Stimulated activated CD4-positive, alpha-beta T cell treated with anti-CD3 and anti-CD28 coated beads, Interleukin-12 subunit alpha, Interleukin-12 subunit beta, amount 100 ng/mL, for 48 hours (primary cell): ENCODE measurements around the gene TCTN2.

ENCODE experiments used
- DNase-seq, 3 donors: peaks; one replicate each; pipeline ENCODE4 v3.0.0-alpha.2; 2020; ENCODE audit warnings: low read depth in 2 of 3, low spot score in 1 of 3

TCTN2 gene

DNA sequence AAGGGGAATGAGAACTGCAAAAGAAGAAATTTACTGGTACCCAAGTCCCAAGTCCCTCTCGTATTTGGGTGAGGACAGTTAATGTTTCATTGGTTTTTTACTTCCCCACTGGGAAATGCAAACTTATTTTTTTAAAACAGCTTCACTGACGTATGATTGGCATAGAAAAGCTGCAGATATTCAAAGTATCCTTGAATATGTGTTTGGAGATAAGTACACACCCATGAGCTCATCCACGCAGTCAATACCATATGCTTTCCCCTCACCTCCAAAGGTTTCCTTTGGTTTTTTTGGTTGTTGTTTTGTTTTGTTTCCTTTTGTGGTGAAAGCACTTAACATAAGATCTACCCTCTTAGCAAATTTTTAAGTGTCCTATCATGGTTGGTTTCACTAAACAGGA lies 13.1 kb downstream of the TCTN2 start:
- DNase-seq, result no peak

GRCh38 chr12:123686636-123687190 lies 15.8 kb downstream of the TCTN2 start:
- DNase-seq, result no peak

- no peak for DNase-seq
Observed at GRCh38 chr12:123690191-123690840, 19.4 kb downstream of the TCTN2 start.

GRCh38 chr12:123696207-123696606 lies 25.3 kb downstream of the TCTN2 start:
- no peak for DNase-seq

DNA sequence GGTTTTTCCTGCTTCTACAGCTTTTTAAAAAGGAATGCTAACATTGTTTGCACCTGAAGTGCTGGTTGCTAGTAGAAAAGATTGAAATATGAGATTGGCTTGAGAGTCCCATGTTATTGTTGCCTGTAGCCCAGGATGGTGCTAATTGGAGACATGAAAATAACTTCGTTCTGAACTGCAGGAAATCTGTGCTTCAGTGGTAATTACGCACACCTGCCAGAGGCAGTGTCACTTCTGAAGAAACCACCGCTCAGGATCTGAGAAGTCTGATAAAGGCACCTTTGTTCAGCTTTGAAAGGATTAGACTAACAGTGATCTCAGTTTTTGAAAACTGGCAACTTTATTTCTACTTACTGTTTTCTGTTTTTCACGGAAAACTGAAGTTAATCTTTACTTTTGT lies 25.7 kb downstream of the TCTN2 start:
- DNase-seq, result no peak

GRCh38 chr12:123705935-123706334 lies 35.0 kb downstream of the TCTN2 start:
- no peak for DNase-seq

GRCh38 chr12:123707466-123707865 lies 36.6 kb downstream of the TCTN2 start:
- DNase-seq, result no peak

GRCh38 chr12:123712780-123713319 lies 41.9 kb downstream of the TCTN2 start:
- DNase-seq, result no peak

GRCh38 chr12:123713398-123713797 lies 42.5 kb downstream of the TCTN2 start:
- peak in 1 of 3 donors; percentile 8 for DNase-seq

DNA sequence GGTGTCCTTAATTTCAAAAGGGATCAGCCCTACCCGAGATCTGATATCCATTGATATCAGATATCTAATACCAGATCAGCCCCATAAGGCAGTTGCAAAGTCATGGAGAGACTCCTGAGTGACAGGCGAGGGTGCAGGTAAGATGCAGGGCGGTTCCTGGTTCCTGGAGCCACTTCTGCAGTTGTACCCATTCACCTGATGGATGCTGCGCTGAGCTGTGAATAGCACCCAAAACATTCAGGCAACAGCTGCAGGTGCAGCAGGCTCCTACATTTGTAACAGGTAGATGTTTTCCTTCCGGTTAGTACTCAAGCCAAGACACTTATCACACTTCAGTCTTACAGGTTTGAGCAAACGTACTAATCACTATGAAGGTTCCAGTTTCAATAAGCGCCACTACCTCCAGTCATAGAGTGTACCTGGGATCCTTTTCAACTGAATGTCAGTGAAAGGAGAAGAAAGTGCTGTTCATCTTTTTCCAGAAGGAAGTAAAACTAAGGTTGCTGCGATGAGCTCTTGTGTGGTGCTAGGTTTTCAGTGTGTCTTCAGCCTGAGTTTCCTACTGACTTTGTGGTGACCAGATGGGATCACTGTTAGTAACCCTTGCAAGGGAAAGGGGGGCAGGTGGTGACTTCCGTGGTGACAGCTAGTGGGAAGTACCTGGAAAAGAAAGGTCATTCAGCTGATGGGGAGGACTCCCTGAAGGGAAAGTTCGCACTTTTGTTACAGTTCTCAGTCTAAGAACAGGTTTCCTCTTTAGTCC lies 43.1 kb downstream of the TCTN2 start:
- peak; percentile 45 to 55 (median 52) for DNase-seq

GRCh38 chr12:123715195-123715594 lies 44.3 kb downstream of the TCTN2 start:
- DNase-seq, result no peak

- DNase-seq, result no peak
Observed at GRCh38 chr12:123717350-123717749, 46.4 kb downstream of the TCTN2 start.

DNA sequence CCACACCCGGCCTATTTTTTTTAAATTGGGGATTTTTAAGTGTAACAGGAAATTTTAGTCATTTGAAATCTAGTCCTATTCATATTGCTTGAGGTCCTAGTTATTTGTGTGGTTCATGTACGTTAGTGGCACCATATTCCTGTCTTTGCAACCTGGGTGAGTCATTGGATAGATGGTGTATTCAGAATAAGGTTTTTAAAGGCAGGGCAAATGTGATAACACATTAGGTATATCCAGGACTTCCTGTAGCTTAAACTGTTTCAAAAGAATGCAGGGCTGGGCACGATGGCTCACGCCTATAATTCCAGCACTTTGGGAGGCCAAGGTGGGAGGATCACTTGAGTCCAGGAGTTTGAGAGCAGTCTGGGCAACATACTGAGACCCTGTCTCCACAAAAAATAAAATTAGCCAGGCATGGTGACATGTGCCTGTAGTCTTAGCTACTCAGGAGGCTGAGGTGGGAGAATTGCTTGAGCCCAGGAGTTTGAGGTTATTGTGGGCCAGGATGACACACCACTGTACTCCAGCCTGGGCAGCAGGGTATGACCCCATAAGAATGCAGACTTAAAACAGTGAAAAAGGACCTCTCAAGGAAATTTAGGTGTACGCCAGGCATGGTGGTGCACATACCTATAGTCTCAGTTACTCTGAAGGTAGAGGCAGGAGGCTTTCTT lies 49.4 kb downstream of the TCTN2 start:
- no peak for DNase-seq

DNA sequence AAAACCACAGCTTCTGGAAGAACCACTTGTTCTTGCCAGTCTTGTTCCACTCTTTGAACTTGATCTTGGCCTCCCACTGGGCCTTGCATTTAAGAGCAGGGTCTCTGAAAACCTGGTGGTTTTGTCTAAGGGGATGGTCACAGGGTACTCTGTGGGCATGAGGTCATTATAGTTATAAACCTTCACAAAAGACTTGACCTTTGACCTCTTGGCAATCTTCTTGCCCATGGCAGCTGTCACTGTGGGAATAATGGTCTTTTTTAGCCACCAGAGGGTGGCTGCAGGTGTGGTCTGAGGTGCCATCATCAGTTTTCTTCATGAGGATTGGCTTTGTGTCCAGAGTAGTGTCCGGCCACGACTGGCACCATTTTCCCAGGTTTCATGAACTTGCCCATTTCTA lies 50.3 kb downstream of the TCTN2 start:
- DNase-seq, result no peak

GRCh38 chr12:123723011-123723410 lies 52.1 kb downstream of the TCTN2 start:
- DNase-seq, result no peak

- DNase-seq, result no peak
Observed at GRCh38 chr12:123723765-123724164, 52.9 kb downstream of the TCTN2 start.

DNA sequence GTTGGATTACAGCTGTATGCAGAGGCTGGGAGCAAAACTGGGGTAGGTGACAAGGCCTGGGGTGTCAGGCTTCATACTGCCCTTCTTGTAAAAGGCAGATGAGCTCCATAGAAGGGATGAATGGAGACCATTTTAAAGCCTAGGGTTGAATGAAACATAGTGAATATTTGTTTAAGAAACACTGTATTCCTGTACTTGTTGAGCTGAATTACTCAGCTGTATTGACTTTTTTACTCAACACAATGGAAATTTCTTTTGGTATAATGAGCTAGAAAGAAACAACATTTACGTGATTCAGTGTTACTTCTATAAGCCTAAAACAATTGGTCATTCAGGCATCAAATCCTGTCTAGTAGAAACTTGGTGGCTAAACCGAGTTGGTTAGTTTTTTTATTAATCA lies 55.3 kb downstream of the TCTN2 start:
- DNase-seq, result no peak

DNA sequence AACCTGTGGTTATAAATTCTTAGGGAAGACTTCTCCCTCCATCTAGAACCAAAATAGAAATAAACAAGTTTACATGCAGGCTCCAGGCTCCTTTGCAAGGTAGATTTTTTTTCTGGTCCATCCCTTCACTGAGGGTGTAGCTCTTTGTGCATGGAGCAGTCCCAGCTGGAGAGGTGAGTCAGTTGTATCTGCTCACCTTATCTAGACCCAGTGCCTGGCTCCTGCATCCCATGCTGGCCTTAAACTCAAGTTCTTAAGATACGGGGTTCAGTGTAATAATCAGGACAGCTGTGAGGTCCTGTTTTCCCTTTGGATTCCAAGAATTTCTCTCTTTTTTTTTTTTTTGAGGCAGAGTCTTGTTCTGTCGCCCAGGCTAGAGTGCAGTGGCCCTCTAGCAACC lies 56.0 kb downstream of the TCTN2 start:
- DNase-seq, result no peak

GRCh38 chr12:123727878-123728277 lies 57.0 kb downstream of the TCTN2 start:
- DNase-seq, result no peak

- no peak for DNase-seq
Observed at GRCh38 chr12:123731596-123731995, 60.7 kb downstream of the TCTN2 start.

GRCh38 chr12:123732251-123732650 lies 61.3 kb downstream of the TCTN2 start:
- no peak for DNase-seq

GRCh38 chr12:123733229-123733628 lies 62.3 kb downstream of the TCTN2 start:
- DNase-seq, result no peak
